K562 (cell line): Measurements from ENCODE around the gene FOXE1. TPM values are rescaled to one million over a fixed set of nuclear protein-coding genes. Genes with fewer than 3 reads are reported as not detected.

Experiments used
- ATAC-seq: fragments of 200-7000 bp; cut with Tn5 transposase; 3 replicates; pipeline ENCODE4 v1.9.1; 2020; ENCODE audit warnings: moderate library complexity
- BruUV-seq: library from RNA; stranded (reverse); fragments of 400-500 nt; replicated peaks from 2 replicates; lab custom pipeline; 2021; lab: Mats Ljungman, UMichigan
- CTCF ChIA-PET: fragments of 300-600 bp; formaldehyde crosslinking; extraction: SDS; loops from one replicate; lab custom pipeline; 2021; ENCODE audit warnings: low intra/inter-chr PET ratio; lab: Yijun Ruan, JAX
- POLR2A ChIA-PET: fragments of 300-600, 350-650 bp; sonication (Branson Sonifier 250); formaldehyde crosslinking; extraction: SDS; loops from one replicate; lab custom pipeline; 2021; ENCODE audit warnings: antibody characterized with exemption, inconsistent platforms; lab: Yijun Ruan, JAX
- DNase-seq, 4 experiments: peaks; one replicate each; pipeline versions ENCODE4 v3.0.0 to v3.0.0-alpha.2; 2011 to 2018; ENCODE audit warnings: low spot score in 3 of 4, mixed read lengths in 3 of 4; ENCODE audit errors: extremely low read depth in 1 of 4
- FAIRE-seq: peaks from 2 replicates; lab custom pipeline; 2011; peaks lifted over from hg19 to GRCh38; lab: Jason Lieb, UNC
- H2AFZ ChIP-seq: 2 replicates; pipeline ENCODE4 v1.6.0; 2011; ENCODE audit warnings: low read depth, low read length, control low read depth, inconsistent platforms
- H3K27ac ChIP-seq: fragments of 200-600 bp; 3 replicates; pipeline ENCODE4 v1.8.0; 2011; ENCODE audit warnings: low read depth, mild to moderate bottlenecking, control low read depth, inconsistent platforms, low read length, moderate library complexity, mixed read lengths; ENCODE audit errors: extremely low read depth
- H3K27me3 ChIP-seq, 2 experiments: fragments of 300-600 bp in 1 of 2; 2 replicates in 1 of 2; 3 replicates in 1 of 2; pipeline versions ENCODE4 v1.6.0 to v1.8.0; 2011; ENCODE audit warnings: inconsistent platforms in 2 of 2, low read length in 2 of 2, mild to moderate bottlenecking in 1 of 2, mixed read lengths in 1 of 2, moderate library complexity in 1 of 2; ENCODE audit not compliant: control insufficient read depth in 2 of 2, insufficient read depth in 2 of 2
- H3K36me3 ChIP-seq: fragments of 300-600 bp; 3 replicates; pipeline ENCODE4 v1.8.0; 2011; ENCODE audit warnings: mild to moderate bottlenecking, low read length, inconsistent platforms; ENCODE audit not compliant: control insufficient read depth, insufficient read depth
- H3K4me1 ChIP-seq, 2 experiments: fragments of 200-600 bp in 1 of 2; replicated peaks in 1 of 2; 2 replicates in 1 of 2; 3 replicates in 1 of 2; pipeline versions ENCODE4 v1.5.1 to v1.8.0; 2011; ENCODE audit warnings: inconsistent platforms in 2 of 2, low read length in 2 of 2, mild to moderate bottlenecking in 1 of 2, mixed read lengths in 1 of 2, moderate library complexity in 1 of 2; ENCODE audit not compliant: control insufficient read depth in 2 of 2, insufficient read depth in 2 of 2
- H3K4me2 ChIP-seq: 2 replicates; pipeline ENCODE4 v1.6.1; 2011; ENCODE audit warnings: low read length, control low read depth, inconsistent platforms, mixed read lengths; ENCODE audit not compliant: insufficient read depth
- H3K4me3 ChIP-seq: fragments of 200-600 bp; sonication (generic), shearing (Covaris generic); 2 replicates; pipeline ENCODE4 v1.5.1; 2016; ENCODE audit warnings: control low read depth, inconsistent platforms
- H3K79me2 ChIP-seq: fragments of 200-600 bp; 3 replicates; pipeline ENCODE4 v1.8.0; 2011; ENCODE audit warnings: low read length, inconsistent platforms; ENCODE audit not compliant: control insufficient read depth, insufficient read depth
- H3K9ac ChIP-seq, 2 experiments: 2 replicates each; pipeline versions ENCODE4 v1.6.0 to v1.6.1; 2011; ENCODE audit warnings: low read depth in 2 of 2, low read length in 2 of 2, control low read depth in 1 of 2, inconsistent platforms in 1 of 2, mild to moderate bottlenecking in 1 of 2, mixed read lengths in 1 of 2; ENCODE audit not compliant: insufficient read depth in 1 of 2
- H3K9me1 ChIP-seq: one replicate; pipeline ENCODE4 v1.6.0; 2011; ENCODE audit warnings: inconsistent platforms, mild to moderate bottlenecking, low read length, moderate library complexity; ENCODE audit not compliant: control insufficient read depth, insufficient read depth
- H3K9me3 ChIP-seq: replicated peaks from 2 replicates; pipeline ENCODE4 v1.5.1; 2011; ENCODE audit warnings: low read depth, low read length, inconsistent platforms; ENCODE audit not compliant: control insufficient read depth, insufficient read depth
- H4K20me1 ChIP-seq: replicated peaks from 2 replicates; pipeline ENCODE4 v1.6.1; 2011; ENCODE audit warnings: low read length, inconsistent platforms, mixed read lengths; ENCODE audit not compliant: control insufficient read depth, insufficient read depth
- BCOR ChIP-seq: fragments of 450-650 bp; IDR thresholded peaks from 2 replicates; pipeline ENCODE4 v1.6.1; 2016
- BRF2 ChIP-seq: IDR thresholded peaks from 3 replicates; pipeline ENCODE4 v1.6.1; 2011; ENCODE audit warnings: borderline replicate concordance, mild to moderate bottlenecking; ENCODE audit not compliant: insufficient read length, insufficient read depth
- FOS ChIP-seq: IDR thresholded peaks from 3 replicates; pipeline ENCODE4 v1.6.1; 2011; ENCODE audit not compliant: insufficient read length; ENCODE audit errors: extremely low read depth
- GABPB1 ChIP-seq: sonication (generic); formaldehyde crosslinking; IDR thresholded peaks from 2 replicates; pipeline ENCODE4 v1.8.0; 2022; ENCODE audit warnings: mild to moderate bottlenecking, missing genetic modification reagents
- IRF1 ChIP-seq: sonication (generic); formaldehyde crosslinking; IDR thresholded peaks from 2 replicates; pipeline ENCODE4 v1.8.0; 2022; ENCODE audit warnings: missing genetic modification reagents, mild to moderate bottlenecking, borderline replicate concordance
- IRF9 ChIP-seq: fragments of 450-650 bp; IDR thresholded peaks from 2 replicates; pipeline ENCODE4 v1.6.1; 2016; ENCODE audit warnings: missing biosample characterization, missing genetic modification characterization
- NONO ChIP-seq, 2 experiments: fragments of 200-400 bp in 1 of 2; fragments of 450-650 bp in 1 of 2; formaldehyde crosslinking in 1 of 2; IDR thresholded peaks; 2 replicates each; pipeline ENCODE4 v1.6.1; 2017; ENCODE audit warnings: low read depth in 2 of 2, mild to moderate bottlenecking in 2 of 2, moderate library complexity in 2 of 2, low read length in 1 of 2
- SMC3 ChIP-seq: conservative IDR thresholded peaks from 2 replicates; pipeline ENCODE4 v1.6.1; 2011; ENCODE audit warnings: low read depth, low read length, improper control_type of control experiment; ENCODE audit not compliant: insufficient read depth
- WGBS: fragments of 100-300 bp; shearing (Covaris generic); methylation state at CpG from one replicate; pipeline ENCODE4 v1.1.6; 2016; ENCODE audit warnings: low coverage, mixed read lengths; ENCODE audit not compliant: insufficient coverage; ENCODE audit errors: missing lambda C conversion rate; 5-methylcytosine and 5-hydroxymethylcytosine counted together
- in situ Hi-C: fragments of 300-500 bp; cut with MboI; formaldehyde crosslinking; loops from 4 replicates; pipeline ENCODE4 v1.15.0; 2018; ENCODE audit warnings: inconsistent platforms, mixed read lengths
- intact Hi-C: fragments of 100-400 bp; cut with micrococcal nuclease; formaldehyde crosslinking; loops from 2 replicates; pipeline ENCODE4 v1.14.2; 2022
- polyA plus RNA-seq, 8 experiments: library from polyadenylated mRNA; depleted of rRNA in 4 of 8; stranded (reverse) in 5 of 8; unstranded in 3 of 8; fragments of >200 nt; fragmentation: Nextera tagmentation in 2 of 8; fragmentation: Illumina TruSeq in 1 of 8; extraction: Ambion mirVana in 2 of 8; extraction: Trizol in 1 of 8; gene quantifications; 2 replicates each; pipeline versions ENCODE4 v1.2.1 to v1.2.3, GENCODE V29; 2011 to 2014; ENCODE audit warnings: inconsistent platforms in 1 of 8, missing spikeins in 1 of 8
- total RNA-seq, 7 experiments: library from RNA; depleted of rRNA in 6 of 7; stranded (reverse); fragments of >200 nt in 6 of 7; fragmentation: Illumina TruSeq in 2 of 7; extraction: Trizol in 2 of 7; gene quantifications; 2 replicates each; pipeline versions ENCODE4 v1.2.1 to v1.2.3, GENCODE V29; 2011 to 2021; ENCODE audit warnings: low replicate concordance in 1 of 7

FOXE1 gene
- total and polyA plus RNA-seq, 9 of the 15 experiments (the other 6 are each of a cell fraction or from before 2014, with no cell fraction given), result not detected

- Histone ChIP-seq H2AFZ (no peak overlapping the region), H3K79me2 (no peaks in the 10 kb centered on the region), H3K9me3 (no peaks in the 10 kb centered on the region), H3K4me3 (no peak overlapping the region), H4K20me1 (no peaks in the 10 kb centered on the region), H3K4me1 (no peaks in the 10 kb centered on the region), H3K27me3 (peaks cover 2 to 10% of the 10 kb centered on the region in 2 experiments; a peak in 2 of 5 replicates), H3K9ac (no peak overlapping the region), H3K36me3 (no peaks in the 10 kb centered on the region), H3K4me2 (no peak overlapping the region), H3K27ac (no peak overlapping the region)
- intact Hi-C loops, result no loop called here
- ATAC-seq, result no peak
- POLR2A ChIA-PET, result no interaction called here
- BruUV-seq, result no TSS peak
- DNase-seq, result no peak
- in situ Hi-C loops, result no loop called here
- 3% methylated on average over 2 of the region's 2 CpGs for WGBS
- CTCF ChIA-PET, result no interaction called here
- FAIRE-seq, result no peak
- TF ChIP-seq FOS, result no peak
- no peak for TF ChIP-seq BCOR
- TF ChIP-seq IRF1 (CRISPR knock-in tag), result no peak
- no peak for TF ChIP-seq IRF9
- TF ChIP-seq GABPB1 (CRISPR knock-in tag), result no peak
- TF ChIP-seq SMC3, result no peak
- TF ChIP-seq NONO (IDR thresholded peaks at IDR 0.05; ENCODE audit: low read depth in 2 of 2, low read length in 1 of 2), result no peak
- no peak for TF ChIP-seq BRF2
- TF ChIP-seq, all 486 proteins: peak for 0
- H3K9me1 ChIP-seq, result no peaks in the 10 kb centered on the region
Measured at GRCh38 chr9:97812247-97812543, 40.8 kb upstream of the FOXE1 start.
